ENCODE measurements around the gene HES6. TPM values are rescaled to one million over a fixed set of nuclear protein-coding genes. Genes with fewer than 3 reads are reported as not detected.
A peak's percentile ranks its signal among the peaks of the same experiment; 100 is the strongest.

The HES6 gene
- total RNA-seq, 4 donors from 2014 or later, result 5.3 to 9.1 (median 5.6) TPM

DNA sequence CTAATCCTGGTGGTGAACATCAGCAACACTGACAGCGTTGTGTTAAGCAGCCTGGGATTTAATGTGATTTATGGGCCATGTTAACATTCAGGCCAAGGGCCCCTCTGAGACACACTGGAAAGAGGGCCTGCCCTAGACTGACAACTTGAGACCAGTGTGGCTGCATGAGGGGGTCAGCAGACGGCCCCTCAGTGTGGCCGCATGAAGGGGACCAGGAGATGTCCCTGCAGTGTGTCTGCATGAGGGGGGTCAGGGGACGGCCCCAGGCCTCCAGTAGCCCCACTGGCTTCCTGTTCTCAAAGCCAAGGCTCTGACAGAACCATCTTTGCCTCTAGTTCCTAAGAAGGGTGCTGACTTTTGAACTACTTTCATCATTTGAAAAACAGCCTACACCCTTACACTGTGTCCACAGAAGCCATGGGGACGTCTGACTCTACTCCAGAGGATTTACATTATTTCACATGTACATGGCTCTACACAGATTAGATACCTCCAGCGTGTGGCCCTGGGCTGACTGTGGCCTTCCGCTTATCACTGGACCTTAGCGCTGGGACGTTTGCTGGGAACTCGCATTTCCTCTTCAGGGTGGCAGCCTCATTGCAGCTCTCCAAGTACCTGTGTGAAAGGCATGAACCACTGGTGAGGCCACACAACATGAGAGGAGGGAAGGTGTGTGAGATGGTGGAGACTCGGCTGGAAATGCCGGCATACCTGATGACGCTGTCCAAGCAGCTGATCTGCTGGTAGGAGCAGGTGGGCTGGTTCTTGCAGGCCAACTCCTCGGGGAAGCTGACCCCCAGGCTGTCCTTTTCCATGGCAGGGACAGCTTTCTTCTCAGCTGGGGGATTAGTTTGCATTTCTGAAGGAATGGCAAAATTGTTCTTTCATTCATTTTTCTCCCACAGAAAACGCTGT, 18.2 kb upstream of the HES6 start:
- no peak for DNase-seq (ENCODE audit: low spot score)
- TF ChIP-seq, protein P1, sequence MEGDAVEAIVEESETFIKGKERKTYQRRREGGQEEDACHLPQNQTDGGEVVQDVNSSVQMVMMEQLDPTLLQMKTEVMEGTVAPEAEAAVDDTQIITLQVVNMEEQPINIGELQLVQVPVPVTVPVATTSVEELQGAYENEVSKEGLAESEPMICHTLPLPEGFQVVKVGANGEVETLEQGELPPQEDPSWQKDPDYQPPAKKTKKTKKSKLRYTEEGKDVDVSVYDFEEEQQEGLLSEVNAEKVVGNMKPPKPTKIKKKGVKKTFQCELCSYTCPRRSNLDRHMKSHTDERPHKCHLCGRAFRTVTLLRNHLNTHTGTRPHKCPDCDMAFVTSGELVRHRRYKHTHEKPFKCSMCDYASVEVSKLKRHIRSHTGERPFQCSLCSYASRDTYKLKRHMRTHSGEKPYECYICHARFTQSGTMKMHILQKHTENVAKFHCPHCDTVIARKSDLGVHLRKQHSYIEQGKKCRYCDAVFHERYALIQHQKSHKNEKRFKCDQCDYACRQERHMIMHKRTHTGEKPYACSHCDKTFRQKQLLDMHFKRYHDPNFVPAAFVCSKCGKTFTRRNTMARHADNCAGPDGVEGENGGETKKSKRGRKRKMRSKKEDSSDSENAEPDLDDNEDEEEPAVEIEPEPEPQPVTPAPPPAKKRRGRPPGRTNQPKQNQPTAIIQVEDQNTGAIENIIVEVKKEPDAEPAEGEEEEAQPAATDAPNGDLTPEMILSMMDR (IDR thresholded peaks at IDR 0.05), result no peak
- ATAC-seq (ENCODE audit: low FRiP score), result no peak

DNA sequence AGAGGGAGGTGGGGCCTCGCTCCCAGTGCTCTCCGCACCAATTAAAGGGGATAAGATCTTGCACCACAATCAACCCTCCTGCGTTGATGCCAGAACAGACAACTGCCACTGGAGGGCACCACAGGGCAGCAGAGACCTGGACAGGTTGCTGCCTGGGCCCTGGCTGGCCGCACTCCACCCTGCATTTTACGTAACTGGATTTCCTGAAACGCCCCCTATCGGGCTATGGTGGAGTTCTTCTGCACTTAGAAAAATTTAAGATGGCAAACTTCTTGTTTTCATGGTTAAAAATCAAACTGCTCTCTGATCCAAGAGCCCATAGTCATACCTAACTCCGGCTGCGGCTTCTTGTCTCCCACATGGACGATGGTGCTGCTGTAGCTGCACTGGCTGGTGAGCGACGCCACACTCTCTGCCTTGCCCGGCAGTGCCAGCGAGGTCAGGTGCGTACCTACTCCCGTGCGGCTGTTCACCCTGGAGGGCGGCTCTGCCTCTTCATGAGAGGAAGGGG, 16.8 kb upstream of the HES6 start:
- DNase-seq (ENCODE audit: low spot score), result no peak
- no peak for ATAC-seq (ENCODE audit: low FRiP score)
- TF ChIP-seq, protein P1 (IDR thresholded peaks at IDR 0.05), result peak in 1 of 3 donors; percentile 7

DNA sequence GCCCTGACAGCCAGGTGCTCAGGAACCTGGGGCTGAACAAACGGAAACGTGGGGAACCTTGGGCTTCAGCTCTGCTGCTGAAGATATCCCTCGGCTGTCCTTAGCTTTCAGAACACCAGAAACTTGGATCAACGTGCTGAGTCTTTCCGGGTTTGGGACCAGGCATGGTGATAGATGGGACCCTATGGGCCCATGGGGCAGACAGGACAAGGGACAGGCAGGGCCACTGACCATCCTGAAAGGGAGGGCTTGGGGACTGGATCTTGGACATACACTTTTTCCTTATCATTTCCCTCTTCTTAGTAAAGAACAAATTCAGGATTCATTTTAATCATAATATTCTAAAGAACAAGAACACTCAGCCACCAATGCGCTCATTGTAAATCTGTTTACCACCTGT, 16.3 kb upstream of the HES6 start:
- ATAC-seq (ENCODE audit: low FRiP score) (no peak), DNase-seq (ENCODE audit: low spot score) (no peak)
- TF ChIP-seq, protein P1 (IDR thresholded peaks at IDR 0.05), result no peak

DNA sequence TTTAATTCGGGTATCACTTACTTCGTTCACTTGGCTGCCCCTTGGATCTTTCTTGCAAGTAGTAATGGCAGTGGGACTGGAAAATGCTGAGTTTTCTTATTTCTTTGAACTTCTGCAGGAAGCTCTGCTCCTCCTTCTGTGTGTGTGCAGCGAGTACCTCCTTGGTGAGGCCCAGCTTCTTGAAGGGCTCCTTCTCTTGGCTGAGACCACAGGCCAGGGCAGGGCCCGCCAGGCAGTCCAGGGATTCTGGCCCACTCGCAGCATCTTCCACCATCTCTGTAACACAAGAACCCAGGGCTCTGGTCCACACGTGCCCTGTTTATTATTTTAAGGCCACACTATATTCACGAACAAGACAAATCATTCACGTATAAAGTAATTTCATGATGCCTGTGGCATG, 15.8 kb upstream of the HES6 start:
- no peak for ATAC-seq (ENCODE audit: low FRiP score)

DNA sequence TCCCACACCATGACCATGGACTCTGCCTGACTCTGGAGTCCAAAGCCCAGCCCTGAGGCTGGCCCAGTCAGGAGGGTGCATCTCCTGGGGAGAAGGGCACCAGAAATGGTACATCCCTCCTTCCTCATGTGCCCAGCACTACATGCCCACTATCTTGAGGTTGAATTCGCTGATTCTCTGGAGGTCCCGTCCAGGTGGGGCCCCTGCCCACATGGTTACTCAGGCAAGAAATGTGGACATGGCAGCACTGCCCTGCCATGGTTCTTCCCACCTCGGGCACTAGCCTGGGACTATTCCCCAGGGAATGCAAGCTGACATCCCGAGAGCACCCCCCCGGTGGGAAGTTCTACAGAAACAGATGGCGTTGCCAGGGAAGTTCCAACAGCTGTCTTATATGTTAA, 15.3 kb upstream of the HES6 start:
- ATAC-seq (ENCODE audit: low FRiP score) (no peak), DNase-seq (ENCODE audit: low spot score) (no peak)
- TF ChIP-seq, protein P1 (IDR thresholded peaks at IDR 0.05), result no peak

More for the DNA sequence above, 15.8 kb upstream of the HES6 start:
- TF ChIP-seq, protein P1 (IDR thresholded peaks at IDR 0.05), result no peak
- no peak for DNase-seq (ENCODE audit: low spot score)

DNA sequence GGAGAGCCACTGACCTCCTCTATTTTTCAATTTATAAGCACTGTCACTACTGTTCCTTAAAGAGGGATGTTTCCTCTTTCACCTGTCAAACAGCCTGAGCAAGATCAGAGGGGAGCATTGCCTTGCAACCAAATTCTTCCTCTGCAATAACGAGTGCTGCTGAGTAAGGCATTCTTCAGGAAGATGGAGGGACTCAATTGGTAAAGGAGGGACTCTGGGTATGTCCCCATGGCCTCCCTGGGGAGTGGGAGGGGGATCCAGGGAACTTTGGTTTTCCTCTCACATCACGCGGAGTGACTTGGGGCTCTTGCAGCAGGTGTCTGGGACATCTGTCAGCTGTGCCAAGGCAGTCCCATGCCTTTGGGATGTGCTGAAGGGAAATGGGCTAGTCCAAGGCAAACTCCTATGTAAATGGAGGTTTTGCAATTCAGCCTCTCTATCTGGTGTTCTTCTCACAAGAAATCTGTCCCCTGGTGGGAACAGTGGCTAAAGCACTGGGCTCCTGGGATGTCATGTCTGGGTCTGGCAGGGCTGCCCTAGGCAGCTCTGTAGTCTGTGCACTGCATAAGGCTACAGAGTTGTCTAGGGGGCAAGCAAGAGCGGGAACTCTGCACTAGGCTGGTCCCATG, 14.4 kb upstream of the HES6 start:
- no peak for ATAC-seq (ENCODE audit: low FRiP score)
- TF ChIP-seq, protein P1 (IDR thresholded peaks at IDR 0.05), result no peak
- no peak for DNase-seq (ENCODE audit: low spot score)
